Spleen (tissue), 11 donors: Measurements from ENCODE around the gene LRRC47. TPM values are rescaled to one million over a fixed set of nuclear protein-coding genes. Genes with fewer than 3 reads are reported as not detected.

ENCODE experiments used
- DNase-seq: peaks from one replicate; pipeline ENCODE4 v3.0.0-alpha.2; 2020
- H3K27ac ChIP-seq, 8 donors: fragments of 200-600 bp; sonication (generic) in 7 of 8; 1 replicate in 4 of 8; 2 replicates in 4 of 8; pipeline versions ENCODE4 v1.5.0 to v1.8.0; 2016 to 2021; ENCODE audit warnings: inconsistent platforms in 4 of 8, mild to moderate bottlenecking in 4 of 8, moderate library complexity in 1 of 8
- H3K27me3 ChIP-seq, 7 donors: fragments of 200-600 bp; sonication (generic) in 6 of 7; replicated peaks in 1 of 7; 1 replicate in 4 of 7; 2 replicates in 3 of 7; pipeline versions ENCODE4 v1.5.0 to v1.8.0; 2016 to 2021; ENCODE audit warnings: inconsistent platforms in 3 of 7, mild to moderate bottlenecking in 1 of 7
- H3K36me3 ChIP-seq, 6 donors: fragments of 200-600 bp; sonication (generic) in 5 of 6; 1 replicate in 4 of 6; 2 replicates in 2 of 6; pipeline versions ENCODE4 v1.5.0 to v1.8.0; 2016 to 2021; ENCODE audit warnings: inconsistent platforms in 2 of 6
- H3K4me1 ChIP-seq, 6 donors: fragments of 200-600 bp; sonication (generic) in 5 of 6; 1 replicate in 3 of 6; 2 replicates in 3 of 6; pipeline versions ENCODE4 v1.5.0 to v1.8.0; 2016 to 2021; ENCODE audit warnings: inconsistent platforms in 3 of 6
- H3K4me3 ChIP-seq, 8 donors: fragments of 200-600 bp; sonication (generic) in 7 of 8; 1 replicate in 4 of 8; 2 replicates in 4 of 8; pipeline versions ENCODE4 v1.5.0 to v1.8.0; 2016 to 2021; ENCODE audit warnings: inconsistent platforms in 4 of 8, mild to moderate bottlenecking in 4 of 8, moderate library complexity in 2 of 8
- H3K9me3 ChIP-seq, 8 donors: fragments of 200-600 bp; sonication (generic) in 7 of 8; 1 replicate in 4 of 8; 2 replicates in 4 of 8; pipeline versions ENCODE4 v1.5.0 to v1.8.0; 2016 to 2021; ENCODE audit warnings: inconsistent platforms in 4 of 8
- POLR2A ChIP-seq, 3 donors: fragments of 450-650 bp; IDR thresholded peaks; one replicate each; pipeline ENCODE4 v1.5.1; 2017; ENCODE audit warnings: antibody characterized with exemption in 3 of 3, mild to moderate bottlenecking in 1 of 3
- POLR2AphosphoS5 ChIP-seq, 3 donors: sonication (generic); formaldehyde crosslinking; IDR thresholded peaks; one replicate each; pipeline ENCODE4 v1.5.1; 2017; ENCODE audit warnings: antibody characterized with exemption in 3 of 3
- WGBS, 5 donors: extraction: QIAGEN DNeasy Blood & Tissue Kit in 3 of 5; methylation state at CpG; one replicate each; pipeline versions ENCODE4 v1.1.5 to v1.1.7; 2013 to 2018; 5-methylcytosine and 5-hydroxymethylcytosine counted together
- intact Hi-C: fragments of 100-400 bp; cut with DNase I; formaldehyde crosslinking; loops from one replicate; pipeline ENCODE4 v1.15.0; 2023; ENCODE audit warnings: low total_unique reads
- polyA plus RNA-seq, 3 donors: library from polyadenylated mRNA; stranded (reverse); fragments of 200-250 nt; gene quantifications; one replicate each; pipeline ENCODE4 v1.2.1, GENCODE V29; 2013
- total RNA-seq, 7 donors: library from RNA; depleted of rRNA in 3 of 7; stranded (reverse); fragments of >200 nt in 3 of 7; fragmentation: NEBNext Ultra II Directional in 4 of 7; extraction: Animal tissue kit (Norgen Biotek cat#: 25700) in 4 of 7; gene quantifications; one replicate each; pipeline versions ENCODE4 v1.1.0 to v1.2.1, GENCODE V29; 2016 to 2021
- TF ChIP-seq, protein P1 (sequence below), 11 experiments: fragments of 200-600 bp in 7 of 11; fragments of 450-650 bp in 4 of 11; sonication (generic) in 4 of 11; IDR thresholded peaks in 8 of 11; conservative IDR thresholded peaks in 3 of 11; 1 replicate in 7 of 11; 2 replicates in 4 of 11; pipeline versions ENCODE4 v1.4.0 to v1.8.0; 2016 to 2021; ENCODE audit warnings: antibody characterized with exemption in 11 of 11, inconsistent platforms in 4 of 11, mild to moderate bottlenecking in 1 of 11
- donor health status: healthy with polysubstance abuse.
- donor health status: DM: no; HTN: no; CAD: no; lungs with moderate emphysema.
- donor health status: DM: no; HTN: no; CAD: no.
- donor health status: Bipolar disorder and iron deficiency.
- donor health status: healthy.
- donor health status: DM: no; HTN: no; CAD: no.
- donor health status: DM: yes; HTN: yes; CAD: no.

Gene LRRC47
- total and polyA plus RNA-seq, 10 donors: 12.5 to 39.0 (median 26.7) TPM

DNA sequence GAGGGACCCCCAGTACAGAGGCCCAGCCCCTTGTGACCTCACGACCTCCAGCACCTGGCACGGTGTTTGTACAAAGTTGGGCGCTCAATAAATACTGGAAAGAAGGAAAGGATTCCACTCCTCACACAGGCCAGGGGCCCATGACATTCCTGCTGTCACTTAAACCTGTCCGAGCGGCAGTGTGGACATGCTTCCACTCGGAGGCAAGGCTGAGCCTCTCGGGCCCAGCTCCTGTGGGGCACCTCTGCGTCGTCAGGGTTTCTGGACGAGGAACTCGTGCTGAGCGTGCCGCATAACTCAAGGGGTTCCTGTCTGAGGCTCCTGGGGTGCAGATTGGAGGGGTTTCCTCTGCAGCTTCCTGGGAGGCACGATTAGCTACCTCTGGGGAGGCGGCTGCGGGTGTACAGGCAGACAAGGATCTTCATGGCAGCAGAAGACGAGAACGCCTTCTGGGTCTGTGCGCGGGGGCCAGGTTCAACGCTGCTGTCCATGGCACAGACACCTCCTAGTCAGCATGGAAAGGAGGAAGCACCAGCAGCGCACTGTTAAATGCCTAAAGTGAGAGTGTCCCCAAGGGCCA lies 27.4 kb downstream of the LRRC47 start:
- Histone ChIP-seq H3K4me3 (no peak overlapping the region), H3K36me3 (no peaks in the 10 kb centered on the region), H3K27me3 (peaks cover 0 to 59% (median 0%) of the 10 kb centered on the region in 7 donors), H3K9me3 (no peaks in the 10 kb centered on the region), H3K4me1 (peaks cover 6 to 31% (median 25%) of the 10 kb centered on the region in 6 donors), H3K27ac (no peak overlapping the region)
- no peak for DNase-seq
- WGBS, 5 donors: 75 to 88% (median 82%) methylated on average over 11 to 22 of the region's 22 CpGs
- intact Hi-C loops: no loop called here
- TF ChIP-seq POLR2AphosphoS5 (IDR thresholded peaks at IDR 0.05): no peak
- TF ChIP-seq POLR2A (IDR thresholded peaks at IDR 0.05): no peak
- TF ChIP-seq, protein P1, sequence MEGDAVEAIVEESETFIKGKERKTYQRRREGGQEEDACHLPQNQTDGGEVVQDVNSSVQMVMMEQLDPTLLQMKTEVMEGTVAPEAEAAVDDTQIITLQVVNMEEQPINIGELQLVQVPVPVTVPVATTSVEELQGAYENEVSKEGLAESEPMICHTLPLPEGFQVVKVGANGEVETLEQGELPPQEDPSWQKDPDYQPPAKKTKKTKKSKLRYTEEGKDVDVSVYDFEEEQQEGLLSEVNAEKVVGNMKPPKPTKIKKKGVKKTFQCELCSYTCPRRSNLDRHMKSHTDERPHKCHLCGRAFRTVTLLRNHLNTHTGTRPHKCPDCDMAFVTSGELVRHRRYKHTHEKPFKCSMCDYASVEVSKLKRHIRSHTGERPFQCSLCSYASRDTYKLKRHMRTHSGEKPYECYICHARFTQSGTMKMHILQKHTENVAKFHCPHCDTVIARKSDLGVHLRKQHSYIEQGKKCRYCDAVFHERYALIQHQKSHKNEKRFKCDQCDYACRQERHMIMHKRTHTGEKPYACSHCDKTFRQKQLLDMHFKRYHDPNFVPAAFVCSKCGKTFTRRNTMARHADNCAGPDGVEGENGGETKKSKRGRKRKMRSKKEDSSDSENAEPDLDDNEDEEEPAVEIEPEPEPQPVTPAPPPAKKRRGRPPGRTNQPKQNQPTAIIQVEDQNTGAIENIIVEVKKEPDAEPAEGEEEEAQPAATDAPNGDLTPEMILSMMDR (IDR thresholded peaks at IDR 0.05 in 8 of 11, conservative IDR thresholded peaks at IDR 0.05 in 3 of 11): no peak

DNA sequence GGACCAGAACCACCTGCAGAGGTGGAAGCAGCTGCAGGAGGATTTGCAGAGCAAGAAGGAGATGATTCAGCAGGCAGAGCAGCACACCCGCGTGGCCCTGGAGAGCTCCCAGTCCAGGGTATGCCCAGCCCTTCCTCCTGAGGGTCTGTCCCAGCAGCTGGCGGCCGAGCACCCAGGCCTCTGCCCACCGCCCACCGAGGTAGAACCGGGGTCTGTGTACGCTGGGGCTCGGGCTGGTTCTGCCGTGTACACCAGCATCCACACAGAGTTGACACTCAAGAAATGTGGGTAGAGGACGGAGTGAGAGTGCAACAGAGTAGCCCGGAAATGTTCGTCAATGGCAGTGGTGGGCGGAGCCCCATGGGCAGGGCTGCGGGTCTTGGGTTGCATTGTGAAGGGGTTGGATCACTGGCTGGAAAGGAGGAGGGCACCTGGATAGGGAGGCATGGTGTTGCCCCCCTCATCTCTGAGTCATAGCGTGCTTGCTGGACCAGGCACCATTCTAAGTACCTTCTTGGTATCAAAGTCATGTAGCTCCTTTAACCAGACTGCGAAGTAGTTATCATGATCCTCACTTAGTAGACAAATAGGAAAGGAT lies 28.9 kb downstream of the LRRC47 start:
- DNase-seq: no peak
- Histone ChIP-seq H3K27me3 (peaks cover 0 to 62% (median 4%) of the 10 kb centered on the region in 7 donors), H3K4me1 (peaks cover 6 to 17% (median 12%) of the 10 kb centered on the region in 6 donors), H3K36me3 (no peaks in the 10 kb centered on the region), H3K27ac (no peak overlapping the region), H3K4me3 (no peak overlapping the region), H3K9me3 (no peaks in the 10 kb centered on the region)
- 88 to 94% (median 90%) methylated on average over 9 to 17 of the region's 17 CpGs for WGBS, 5 donors
- no peak for TF ChIP-seq POLR2AphosphoS5 (IDR thresholded peaks at IDR 0.05)
- no peak for TF ChIP-seq POLR2A (IDR thresholded peaks at IDR 0.05)
- intact Hi-C loops: no loop called here

DNA sequence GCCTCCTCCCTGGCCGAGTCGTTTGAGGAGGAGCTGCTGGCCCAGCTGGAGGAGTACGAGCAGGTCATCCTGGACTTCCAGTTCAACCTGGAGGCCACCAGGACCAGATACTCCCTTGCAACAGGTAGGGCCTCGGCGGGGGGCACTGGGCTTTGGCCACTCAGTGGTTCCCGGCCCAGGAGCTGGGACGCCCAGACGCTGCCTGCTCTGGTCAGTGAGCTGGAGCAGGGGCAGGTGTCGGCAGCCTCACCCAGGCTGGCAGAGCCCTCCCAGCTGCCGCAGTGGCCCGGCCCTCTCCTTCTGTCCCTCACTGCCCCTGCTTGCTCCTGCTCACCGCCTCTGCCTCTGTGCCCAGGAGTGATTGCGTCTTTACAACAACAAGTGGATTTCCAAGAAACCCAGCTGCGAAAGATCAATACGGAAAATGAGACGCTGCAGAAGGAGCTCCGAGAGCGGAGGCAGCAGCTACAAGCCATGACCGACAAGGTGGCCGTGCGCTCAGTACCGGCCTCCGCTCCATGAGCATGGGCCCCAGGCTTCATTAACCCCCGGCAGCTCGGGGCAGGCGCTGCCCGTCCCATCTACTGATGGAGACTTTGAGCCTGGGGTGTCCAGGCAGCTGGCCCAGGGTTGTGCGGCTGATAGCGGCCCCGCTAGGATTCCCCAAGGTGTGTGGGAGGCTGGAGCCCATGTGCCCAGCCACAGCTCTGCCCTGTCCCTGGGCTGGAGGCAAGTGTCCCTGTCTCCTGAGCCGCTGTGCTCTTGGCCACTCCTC lies 32.8 kb downstream of the LRRC47 start:
- Histone ChIP-seq H3K4me1 (no peaks in the 10 kb centered on the region), H3K27me3 (peaks cover 0 to 58% (median 4%) of the 10 kb centered on the region in 7 donors), H3K9me3 (peaks cover 0 to 11% (median 2%) of the 10 kb centered on the region in 8 donors), H3K27ac (no peak overlapping the region), H3K4me3 (no peak overlapping the region), H3K36me3 (no peaks in the 10 kb centered on the region)
- TF ChIP-seq POLR2AphosphoS5 (IDR thresholded peaks at IDR 0.05) (no peak), POLR2A (IDR thresholded peaks at IDR 0.05) (no peak)
- TF ChIP-seq, protein P1 (IDR thresholded peaks at IDR 0.05 in 8 of 11, conservative IDR thresholded peaks at IDR 0.05 in 3 of 11): no peak
- intact Hi-C loops: no loop called here
- DNase-seq: no peak
- 80 to 89% (median 85%) methylated on average over 24 to 31 of the region's 31 CpGs for WGBS, 5 donors

DNA sequence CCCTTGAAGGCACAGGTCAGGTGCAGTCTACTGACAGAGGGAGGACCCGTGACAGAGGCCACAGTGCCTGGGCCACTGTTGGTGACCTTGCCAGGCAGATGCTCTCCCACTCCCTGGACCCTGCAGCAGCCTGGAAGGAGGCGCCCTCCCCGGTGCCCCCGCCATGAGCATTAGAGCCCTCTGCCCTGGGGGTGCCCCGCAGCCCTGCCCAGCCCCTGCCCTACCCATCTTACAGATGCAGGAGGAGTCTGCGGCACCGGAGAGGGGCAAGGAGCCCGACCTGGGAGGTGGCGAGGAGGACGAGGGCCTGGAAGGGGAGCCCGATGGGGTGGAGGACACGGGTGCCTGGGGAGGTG lies 33.4 kb downstream of the LRRC47 start:
- peaks cover 0 to 59% (median 4%) of the 10 kb centered on the region in 7 donors for H3K27me3 ChIP-seq
- no peak overlapping the region for H3K4me3 ChIP-seq
- H3K9me3 ChIP-seq: peaks cover 0 to 11% (median 2%) of the 10 kb centered on the region in 8 donors
- 79 to 85% (median 83%) methylated on average over 7 to 12 of the region's 12 CpGs for WGBS, 5 donors
- intact Hi-C loops: no loop called here
- no peaks in the 10 kb centered on the region for H3K36me3 ChIP-seq
- no peak overlapping the region for H3K27ac ChIP-seq
- no peak for DNase-seq
- no peaks in the 10 kb centered on the region for H3K4me1 ChIP-seq
- TF ChIP-seq, protein P1 (IDR thresholded peaks at IDR 0.05 in 8 of 11, conservative IDR thresholded peaks at IDR 0.05 in 3 of 11): no peak
- no peak for TF ChIP-seq POLR2A (IDR thresholded peaks at IDR 0.05)
- no peak for TF ChIP-seq POLR2AphosphoS5 (IDR thresholded peaks at IDR 0.05)
